GM18526 (cell line): ENCODE measurements around the gene PLEKHA7.

Experiments used
- POLR2A ChIP-seq: IDR thresholded peaks from 3 replicates; pipeline ENCODE4 v1.6.1; 2011; ENCODE audit not compliant: insufficient read length; ENCODE audit errors: extremely low read depth

The PLEKHA7 gene

DNA sequence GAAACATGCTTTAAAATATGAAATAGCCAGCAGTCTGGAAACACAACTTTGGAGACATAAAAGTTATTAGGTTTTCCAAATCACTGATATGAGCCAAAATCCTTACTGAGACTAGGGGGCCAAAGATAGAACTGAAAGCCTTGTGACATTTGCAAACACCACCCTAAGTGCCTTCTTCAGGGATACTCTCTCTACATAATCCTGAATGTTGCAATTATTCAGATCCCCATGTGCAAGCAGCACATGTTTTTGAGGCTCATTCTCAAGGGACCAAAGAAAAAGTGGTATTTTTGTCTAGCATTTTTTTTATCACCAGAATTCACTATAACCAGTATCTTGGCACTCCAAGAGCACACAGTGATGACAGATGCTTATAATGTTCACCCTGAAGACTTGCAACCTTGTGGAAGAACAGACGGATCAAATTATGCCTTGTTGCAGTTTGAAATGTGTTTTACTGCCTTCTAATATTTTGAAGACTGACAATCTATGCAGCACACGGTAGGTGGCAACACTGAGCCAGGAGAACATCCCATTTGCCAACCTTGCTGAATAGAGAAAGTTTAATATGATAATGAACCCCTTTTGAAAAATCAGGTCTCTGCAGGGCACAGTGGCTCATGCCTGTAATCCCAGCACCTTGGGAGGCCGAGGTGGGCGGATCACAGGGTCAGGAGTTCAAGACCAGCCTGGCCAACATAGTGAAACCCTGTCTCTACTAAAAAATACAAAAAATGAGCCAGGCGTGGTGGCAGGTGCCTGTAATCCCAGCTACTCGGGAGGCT is 78.5 kb downstream of the PLEKHA7 start:
- TF ChIP-seq POLR2A = no peak

DNA sequence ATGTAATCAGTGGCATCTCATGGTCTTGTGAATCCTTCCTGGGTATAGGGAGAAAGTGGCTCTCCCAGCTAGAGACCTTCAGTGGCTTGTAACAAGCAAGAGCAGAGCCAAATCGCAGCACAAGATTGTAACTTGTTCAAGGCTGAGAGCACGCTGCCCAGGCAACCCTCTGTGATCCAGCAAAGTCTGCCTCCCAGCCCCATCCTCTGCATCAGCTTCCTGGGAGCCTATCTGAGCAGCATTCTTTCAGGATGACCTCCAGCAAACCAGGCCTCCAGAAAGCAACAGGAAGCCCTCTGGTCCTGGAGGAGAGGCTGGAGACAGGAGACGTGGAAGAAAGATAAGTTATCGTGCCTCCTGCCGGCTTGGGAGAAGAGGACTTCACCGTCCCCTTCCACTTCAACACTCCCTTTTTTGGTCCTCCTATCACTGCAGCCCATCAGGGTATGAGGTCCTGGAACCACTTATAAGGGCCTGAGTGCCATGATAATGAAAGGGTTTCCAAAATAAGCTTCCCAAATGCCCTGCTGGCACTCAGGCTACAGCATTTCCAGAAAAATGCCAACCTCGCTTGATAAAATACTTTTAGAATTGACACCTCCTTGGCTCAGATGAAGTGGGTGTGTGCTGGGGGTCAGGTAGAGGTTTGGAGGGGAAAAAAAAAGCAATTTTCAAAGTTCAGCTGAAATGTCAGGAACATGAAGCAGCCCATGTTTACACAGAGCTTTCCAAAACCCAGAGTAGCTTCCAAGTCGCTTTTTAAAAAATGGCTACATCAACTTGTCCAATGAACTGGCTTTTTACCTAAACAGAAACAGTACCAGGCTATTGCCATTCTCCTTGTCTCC is 80.2 kb downstream of the PLEKHA7 start:
- TF ChIP-seq POLR2A = no peak

DNA sequence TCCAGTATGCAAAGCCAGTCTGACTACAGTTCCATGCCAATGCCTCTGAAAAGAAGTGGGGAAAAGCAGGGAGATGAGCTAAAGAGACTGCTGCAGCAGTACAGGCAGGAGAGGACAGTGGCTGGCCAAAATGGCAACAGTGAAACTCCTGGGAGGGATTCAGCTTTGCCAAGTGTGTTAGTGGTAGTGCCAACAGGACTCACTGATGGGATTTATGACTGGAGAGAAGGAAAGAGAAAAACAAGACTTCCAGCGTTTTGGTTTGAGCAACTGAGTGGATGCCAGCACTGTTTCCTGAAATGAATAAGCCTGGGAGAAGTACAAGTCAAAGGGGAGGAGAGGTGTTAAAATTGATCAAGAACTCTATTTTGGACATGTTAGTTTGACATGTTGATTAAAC is 80.9 kb downstream of the PLEKHA7 start:
- TF ChIP-seq POLR2A = no peak

DNA sequence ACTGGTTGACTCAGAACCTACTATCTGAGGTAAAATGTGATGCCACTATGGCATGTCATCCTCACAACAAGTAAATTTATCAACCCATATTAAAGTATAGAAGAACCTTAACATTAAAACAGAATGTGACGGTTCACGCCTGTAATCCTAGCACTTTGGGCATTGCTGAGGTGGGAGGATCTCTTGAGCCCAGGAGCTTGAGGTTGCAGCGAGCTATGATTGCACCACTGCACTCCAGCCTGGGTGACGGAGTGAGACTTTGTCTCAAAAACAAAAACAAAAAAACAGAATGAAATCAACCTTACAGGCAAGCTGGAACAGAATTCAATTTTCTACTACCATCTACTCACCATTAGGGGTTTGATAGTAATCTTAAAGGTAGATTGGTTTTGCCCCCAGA is 86.2 kb downstream of the PLEKHA7 start:
- no peak for TF ChIP-seq POLR2A

DNA sequence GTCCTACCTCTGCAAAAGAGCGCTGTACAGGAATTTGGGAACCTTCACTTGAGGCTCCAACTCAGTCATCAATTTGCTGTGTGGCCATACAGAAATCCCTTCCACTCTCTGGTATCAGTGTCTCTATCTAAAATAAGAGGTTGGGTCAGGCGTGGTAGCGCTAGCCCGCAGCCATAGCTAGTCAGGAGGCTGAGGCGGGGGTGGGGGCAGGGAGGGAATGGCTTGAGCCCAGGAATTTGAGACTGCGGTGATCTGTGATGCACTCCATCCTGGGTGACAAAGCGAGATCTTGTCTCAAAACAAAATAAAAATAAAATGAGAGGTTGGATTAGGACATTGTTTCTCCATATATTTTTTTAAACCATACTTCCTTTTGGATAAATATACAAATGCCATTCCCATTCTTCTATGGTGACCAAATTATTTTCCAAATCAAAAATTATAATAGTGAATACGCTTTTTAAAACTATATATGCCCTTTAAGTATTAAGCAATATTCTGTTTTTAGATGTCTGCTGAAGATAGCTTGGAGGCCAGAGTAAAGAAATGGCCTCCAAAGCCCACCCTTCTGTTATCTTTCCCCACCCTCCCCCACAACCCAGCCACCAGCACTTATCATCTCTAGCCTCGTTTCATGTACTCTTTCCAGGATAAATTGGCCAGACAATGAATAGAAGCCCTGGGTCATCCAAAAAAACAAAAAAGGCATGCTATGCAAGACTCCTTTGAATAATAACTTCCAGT is 87.2 kb downstream of the PLEKHA7 start:
- no peak for TF ChIP-seq POLR2A

DNA sequence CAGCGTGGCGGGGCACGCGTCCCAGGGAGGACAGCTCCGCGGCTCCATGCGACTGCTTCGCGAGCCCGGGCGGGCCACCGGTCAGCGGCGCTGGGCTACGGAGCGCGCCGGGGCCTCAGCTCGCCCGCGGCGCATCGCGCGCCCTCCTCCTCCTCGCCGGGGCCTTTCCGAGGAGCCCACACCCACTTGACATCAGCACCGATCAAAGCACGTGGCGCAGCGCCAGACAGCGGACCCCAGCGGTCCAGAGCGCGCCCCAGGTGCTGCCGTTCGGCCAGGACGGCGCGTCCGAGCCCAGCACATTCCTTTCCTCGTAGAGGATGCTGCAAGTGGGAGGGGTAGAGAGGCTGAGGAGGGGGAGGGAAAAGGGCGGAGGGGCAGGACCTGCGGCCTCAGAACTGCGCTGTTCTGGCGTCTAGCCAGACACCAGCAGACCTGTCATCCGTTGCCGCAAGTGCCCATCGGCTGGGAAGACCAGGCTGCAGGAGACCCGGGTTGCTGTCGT is 88.6 kb downstream of the PLEKHA7 start:
- TF ChIP-seq POLR2A = no peak

DNA sequence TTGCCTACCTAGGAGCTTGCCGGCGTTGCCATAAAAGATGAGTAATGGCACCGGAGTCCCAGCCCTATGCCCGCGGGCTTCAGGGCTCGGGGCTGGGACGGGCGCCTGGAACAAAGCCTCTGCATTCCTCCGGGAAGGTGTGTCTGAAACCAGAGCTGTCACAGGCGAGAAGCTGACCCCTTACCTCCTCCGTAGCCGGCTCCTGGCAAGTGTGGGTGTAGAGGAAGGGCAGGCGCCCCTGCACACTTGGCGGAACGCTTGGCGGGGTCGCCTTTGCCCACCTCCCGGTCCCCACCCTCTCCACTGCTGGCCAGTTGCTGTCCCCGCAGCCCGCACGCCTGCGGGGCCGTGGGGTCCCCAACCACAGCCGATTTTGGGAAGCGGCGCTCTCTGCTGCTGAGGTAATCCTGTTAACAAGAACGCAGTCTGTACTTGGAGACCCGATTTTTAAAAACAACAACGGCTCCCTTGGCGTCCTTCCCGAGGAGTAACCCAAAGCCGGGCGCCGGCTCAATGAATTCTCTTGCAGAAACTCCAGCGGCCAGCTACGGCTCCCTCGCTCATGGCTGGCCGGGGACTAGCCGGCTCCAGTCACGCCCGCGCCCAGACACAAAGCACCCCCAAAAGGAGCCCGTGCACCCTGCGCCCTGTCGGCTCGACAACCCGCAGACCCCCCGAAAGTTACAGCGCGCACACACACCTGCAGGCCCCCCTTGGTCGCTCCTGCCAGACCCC is 89.2 kb downstream of the PLEKHA7 start:
- no peak for TF ChIP-seq POLR2A

DNA sequence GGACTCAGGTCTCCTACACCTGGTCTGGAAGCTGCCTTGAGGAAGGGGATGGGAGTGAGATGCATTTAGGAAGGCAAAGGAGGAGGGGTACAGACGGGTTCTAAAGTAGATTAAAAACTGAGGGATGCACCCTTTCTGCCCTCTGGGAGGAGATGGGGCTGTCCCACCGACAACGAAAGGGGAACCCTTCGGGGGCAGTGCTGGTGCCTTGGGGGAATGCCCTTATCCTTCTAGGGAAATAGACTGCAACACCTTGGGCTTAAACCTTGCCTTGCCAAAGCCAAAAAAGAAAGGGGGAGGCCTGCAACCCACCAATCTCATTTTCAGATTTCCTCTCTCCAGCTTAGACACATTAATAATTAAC is 89.8 kb downstream of the PLEKHA7 start:
- TF ChIP-seq POLR2A = no peak

DNA sequence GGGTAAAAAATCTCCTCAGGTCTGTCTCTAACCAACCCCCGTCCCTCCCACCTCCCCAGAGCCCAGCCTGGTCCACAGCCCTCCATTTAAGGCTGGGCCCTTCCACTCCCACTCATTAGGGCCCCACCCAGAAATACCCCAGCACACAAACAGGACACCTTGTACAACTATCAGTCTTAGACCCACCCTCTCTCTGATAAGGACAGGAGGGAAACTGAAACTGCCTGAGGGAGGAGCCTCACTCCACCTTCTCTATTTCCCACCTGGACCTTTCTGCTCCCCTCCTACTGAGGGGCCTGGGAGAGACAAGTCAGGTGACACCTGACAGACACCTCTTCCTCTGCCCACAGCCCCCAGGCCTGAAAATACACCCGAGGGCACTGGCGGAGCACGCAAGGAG is 90.2 kb downstream of the PLEKHA7 start:
- TF ChIP-seq POLR2A = no peak

DNA sequence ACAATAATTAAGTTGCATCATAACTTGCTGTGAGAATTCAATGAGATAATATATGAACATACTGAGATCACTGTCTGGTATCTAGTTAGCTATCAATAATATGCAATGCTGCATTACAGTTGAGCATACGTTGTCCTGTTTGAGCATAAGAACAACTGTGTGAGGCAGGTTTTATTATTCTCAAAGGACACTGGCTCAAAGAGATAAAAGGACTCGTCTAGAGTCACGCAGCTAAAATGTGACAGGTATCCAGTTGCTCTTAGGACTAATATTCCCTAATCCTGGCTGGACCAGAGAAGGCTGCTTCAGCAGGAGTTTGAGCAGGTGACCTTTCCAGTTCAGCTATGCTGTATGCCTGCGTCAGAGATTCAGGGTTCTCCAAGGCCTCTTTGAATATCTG is 92.5 kb downstream of the PLEKHA7 start:
- no peak for TF ChIP-seq POLR2A

DNA sequence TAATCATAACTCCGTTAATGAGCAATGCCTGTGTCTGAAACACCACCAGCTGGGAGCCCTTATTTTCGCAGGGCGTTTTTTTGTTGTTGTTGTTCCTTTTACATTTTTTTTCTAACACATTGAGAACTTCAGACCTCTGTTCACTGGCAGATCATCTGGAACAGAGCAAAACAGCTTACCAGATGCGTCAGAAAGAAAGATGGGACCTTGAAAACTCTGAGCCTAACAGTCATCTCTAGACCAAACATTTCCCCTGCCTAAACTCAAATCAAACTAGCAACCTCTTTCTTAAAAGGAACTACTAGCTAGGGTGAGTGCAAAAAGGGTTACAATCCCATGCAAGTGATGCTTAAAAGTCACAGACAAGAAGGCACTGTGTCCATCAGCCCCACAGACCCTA is 93.2 kb downstream of the PLEKHA7 start:
- no peak for TF ChIP-seq POLR2A

DNA sequence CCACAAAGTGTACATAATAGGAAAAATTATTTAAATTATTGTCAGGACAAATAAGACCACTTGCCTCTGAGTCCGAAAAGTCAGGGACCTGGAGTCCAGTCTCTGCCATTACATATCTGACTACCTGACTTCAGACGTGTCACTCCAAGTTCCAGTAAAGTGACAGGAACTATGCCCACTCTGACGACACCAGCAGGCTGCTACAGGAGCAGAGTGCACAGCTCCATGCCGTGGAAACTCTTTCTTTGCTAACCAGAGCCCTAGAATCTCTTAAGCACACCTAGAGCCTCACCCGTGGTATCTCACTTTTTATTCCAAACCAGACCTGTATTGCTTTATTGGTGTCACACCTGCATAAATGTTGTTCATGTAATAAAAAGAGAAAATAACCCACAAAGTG is 93.7 kb downstream of the PLEKHA7 start:
- TF ChIP-seq POLR2A = no peak

DNA sequence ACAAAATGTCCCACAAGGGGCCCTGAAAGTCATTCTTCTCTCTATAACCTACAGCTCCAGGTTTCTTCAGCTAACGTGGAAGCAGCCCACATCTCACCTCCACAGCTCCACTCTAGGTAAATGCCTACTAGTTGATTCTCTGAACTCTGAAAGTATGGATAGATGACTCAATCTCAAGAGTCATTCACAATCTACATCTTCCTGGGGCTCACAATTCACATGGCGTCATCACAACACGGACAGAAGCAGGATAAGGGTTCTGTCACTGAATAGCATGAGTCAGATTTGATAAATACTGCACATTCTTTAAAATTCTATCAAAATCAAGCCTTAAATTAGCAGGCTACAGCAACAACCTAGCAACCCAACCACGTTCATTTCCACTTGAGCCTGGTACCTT is 96.3 kb downstream of the PLEKHA7 start:
- TF ChIP-seq POLR2A = no peak

DNA sequence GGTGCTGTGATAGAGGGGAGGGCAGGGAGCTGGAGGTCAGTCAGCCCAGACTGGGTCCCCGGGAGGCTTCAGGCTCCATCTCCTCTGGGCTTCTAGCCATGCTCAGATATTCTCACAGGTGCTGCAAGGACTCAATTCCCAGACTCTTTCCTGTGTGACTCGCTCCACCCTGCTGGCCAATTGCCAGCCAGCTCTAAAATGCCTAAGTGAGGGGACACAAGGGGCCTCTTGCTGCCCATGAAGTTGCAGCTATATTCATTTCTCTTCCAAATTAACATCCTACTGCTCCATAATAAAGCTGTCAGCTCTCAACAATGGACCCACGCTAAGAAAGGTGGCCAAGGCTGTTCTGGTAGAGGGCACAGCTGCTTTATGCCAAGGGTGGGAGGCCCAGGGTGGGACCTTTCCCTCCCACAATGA is 101.5 kb downstream of the PLEKHA7 start:
- TF ChIP-seq POLR2A = no peak

DNA sequence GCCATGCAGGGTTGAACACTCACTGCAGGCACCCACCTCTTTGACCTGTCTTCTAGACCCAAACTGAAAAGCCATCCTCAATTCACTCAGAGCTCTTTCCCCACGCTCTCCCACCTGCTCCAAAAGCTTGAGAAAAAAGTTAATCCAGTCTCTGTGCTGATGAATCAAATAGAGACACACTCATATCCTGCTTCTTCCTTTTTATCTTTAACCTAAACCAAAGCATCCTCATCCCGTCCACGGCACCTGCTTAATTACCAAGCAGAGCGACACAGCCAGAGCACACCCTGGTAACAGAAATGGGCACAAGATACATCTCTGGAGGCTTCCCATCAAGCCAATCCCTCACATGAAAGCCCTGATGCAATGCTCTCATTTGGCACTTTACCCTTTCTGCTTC is 102.6 kb downstream of the PLEKHA7 start:
- no peak for TF ChIP-seq POLR2A
